Measurements from ENCODE around the gene CTTN.

Gene CTTN

GRCh38 chr11:70456921-70457532 is 58.7 kb downstream of the CTTN start:
- no peak for DNase-seq

- no peak for DNase-seq
Measured at GRCh38 chr11:70458736-70459135, 60.4 kb downstream of the CTTN start.

GRCh38 chr11:70460111-70460510 is 61.8 kb downstream of the CTTN start:
- no peak for DNase-seq

GRCh38 chr11:70460964-70461363 is 62.6 kb downstream of the CTTN start:
- DNase-seq, result no peak

GRCh38 chr11:70462818-70463477 is 64.6 kb downstream of the CTTN start:
- DNase-seq, result no peak

GRCh38 chr11:70463478-70464255 is 65.3 kb downstream of the CTTN start:
- no peak for DNase-seq

- DNase-seq, result no peak
Measured at GRCh38 chr11:70464509-70465361, 66.4 kb downstream of the CTTN start.

- no peak for DNase-seq
Measured at GRCh38 chr11:70466154-70466553, 67.8 kb downstream of the CTTN start.

- no peak for DNase-seq
Measured at GRCh38 chr11:70466596-70466995, 68.3 kb downstream of the CTTN start.

- peak; percentile 94 for DNase-seq
Measured at GRCh38 chr11:70467201-70468085, 69.1 kb downstream of the CTTN start.

GRCh38 chr11:70468256-70469195 is 70.2 kb downstream of the CTTN start:
- no peak for DNase-seq

- DNase-seq, result no peak
Measured at GRCh38 chr11:70470127-70470526, 71.8 kb downstream of the CTTN start.

GRCh38 chr11:70471254-70471653 is 72.9 kb downstream of the CTTN start:
- no peak for DNase-seq

- no peak for DNase-seq
Measured at GRCh38 chr11:70472240-70472639, 73.9 kb downstream of the CTTN start.

- DNase-seq, result no peak
Measured at GRCh38 chr11:70473186-70473872, 75.0 kb downstream of the CTTN start.

GRCh38 chr11:70473873-70474690 is 75.8 kb downstream of the CTTN start:
- no peak for DNase-seq

- no peak for DNase-seq
Measured at GRCh38 chr11:70474710-70475109, 76.4 kb downstream of the CTTN start.

GRCh38 chr11:70476669-70477068 is 78.3 kb downstream of the CTTN start:
- DNase-seq, result no peak

- peak; percentile 42 for DNase-seq
Measured at GRCh38 chr11:70477176-70477575, 78.8 kb downstream of the CTTN start.
